Raji (cell line): Measurements from ENCODE around the gene UGT1A7.
"Not testable (repeated sequence)": the region's sequence is repeated elsewhere in the genome, so short reads cannot be mapped to it uniquely, and the experiment has no call there.

Experiments used
- POLR2A ChIP-seq: IDR thresholded peaks from 2 replicates; pipeline ENCODE4 v1.6.1; 2011; ENCODE audit warnings: low read depth, low read length, control low read depth; ENCODE audit not compliant: insufficient read depth

UGT1A7 gene

DNA sequence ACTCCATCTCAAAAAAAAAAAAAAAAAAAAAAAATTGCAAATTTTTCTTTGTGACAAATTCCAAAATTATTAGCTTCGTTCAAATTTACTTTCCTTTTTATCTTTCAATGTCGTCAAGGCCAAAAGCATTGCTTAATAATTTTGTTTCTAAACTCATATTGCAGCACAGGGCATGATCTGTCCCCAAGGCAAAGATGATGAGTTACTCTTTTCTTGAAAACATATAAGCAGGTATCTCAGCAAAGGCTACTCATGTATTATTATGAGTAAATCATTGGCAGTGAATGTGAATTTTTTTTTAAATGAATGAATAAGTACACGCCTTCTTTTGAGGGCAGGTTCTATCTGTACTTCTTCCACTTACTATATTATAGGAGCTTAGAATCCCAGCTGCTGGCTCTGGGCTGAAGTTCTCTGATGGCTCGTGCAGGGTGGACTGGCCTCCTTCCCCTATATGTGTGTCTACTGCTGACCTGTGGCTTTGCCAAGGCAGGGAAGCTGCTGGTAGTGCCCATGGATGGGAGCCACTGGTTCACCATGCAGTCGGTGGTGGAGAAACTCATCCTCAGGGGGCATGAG lies at the start of gene UGT1A7:
Gene UGT1A7 (plus strand): TSS at position 381 of the 579 bp plus-strand sequence. CDS start 37 bp downstream, at position 418.
- no peak for TF ChIP-seq POLR2A

DNA sequence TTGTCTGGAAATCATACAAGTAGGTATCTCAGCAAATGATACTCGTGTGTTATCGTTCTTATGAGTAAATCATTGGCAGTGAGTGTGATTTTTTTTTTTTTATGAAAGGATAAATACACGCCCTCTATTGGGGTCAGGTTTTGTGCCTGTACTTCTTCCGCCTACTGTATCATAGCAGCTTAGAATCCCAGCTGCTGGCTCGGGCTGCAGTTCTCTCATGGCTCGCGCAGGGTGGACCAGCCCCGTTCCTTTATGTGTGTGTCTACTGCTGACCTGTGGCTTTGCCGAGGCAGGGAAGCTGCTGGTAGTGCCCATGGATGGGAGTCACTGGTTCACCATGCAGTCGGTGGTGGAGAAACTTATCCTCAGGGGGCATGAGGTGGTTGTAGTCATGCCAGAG lies 45.4 kb upstream of the UGT1A7 start, which contains the start of gene UGT1A10:
Gene UGT1A10 (plus strand): TSS at position 143 of the 400 bp plus-strand sequence. CDS start 75 bp downstream, at position 218.
- not testable (repeated sequence) for TF ChIP-seq POLR2A

DNA sequence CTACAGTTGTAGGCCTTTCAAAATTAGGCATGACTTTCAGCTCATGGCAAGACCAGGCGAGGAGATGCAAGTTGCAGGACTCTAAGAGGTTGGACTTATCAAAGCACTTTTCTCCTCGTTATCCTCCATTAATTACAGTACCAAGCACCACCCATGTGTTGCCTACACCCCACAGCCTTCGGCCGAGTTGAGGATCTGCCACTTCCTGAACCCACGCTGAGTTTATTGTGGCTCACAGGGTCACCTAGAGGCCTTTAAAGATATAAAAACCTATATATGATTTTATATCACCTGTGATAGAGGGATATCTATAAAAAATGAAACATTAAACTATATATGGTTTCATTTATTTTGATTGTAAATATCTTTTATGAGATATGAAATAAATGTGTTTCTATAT lies 42.9 kb upstream of the UGT1A7 start:
- TF ChIP-seq POLR2A = no peak

DNA sequence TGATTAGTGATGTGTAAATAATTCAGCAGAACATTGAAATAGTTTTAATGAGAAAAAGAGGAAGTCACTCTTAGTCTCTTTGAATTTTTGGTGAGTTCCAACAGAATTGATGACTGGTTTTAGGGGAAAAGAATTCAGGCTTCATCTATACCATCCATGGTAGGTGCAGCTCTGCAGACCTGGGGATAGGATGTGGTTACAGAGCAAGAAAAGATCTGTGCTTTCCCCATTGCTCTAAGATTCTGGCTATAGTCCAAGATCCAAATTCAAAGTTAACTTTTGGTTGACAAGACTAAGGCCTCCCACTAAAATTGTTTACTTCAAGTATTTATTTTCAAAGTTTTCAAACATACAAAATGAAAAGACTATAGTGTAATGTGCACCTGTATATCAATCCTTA lies 41.8 kb upstream of the UGT1A7 start:
- no peak for TF ChIP-seq POLR2A

DNA sequence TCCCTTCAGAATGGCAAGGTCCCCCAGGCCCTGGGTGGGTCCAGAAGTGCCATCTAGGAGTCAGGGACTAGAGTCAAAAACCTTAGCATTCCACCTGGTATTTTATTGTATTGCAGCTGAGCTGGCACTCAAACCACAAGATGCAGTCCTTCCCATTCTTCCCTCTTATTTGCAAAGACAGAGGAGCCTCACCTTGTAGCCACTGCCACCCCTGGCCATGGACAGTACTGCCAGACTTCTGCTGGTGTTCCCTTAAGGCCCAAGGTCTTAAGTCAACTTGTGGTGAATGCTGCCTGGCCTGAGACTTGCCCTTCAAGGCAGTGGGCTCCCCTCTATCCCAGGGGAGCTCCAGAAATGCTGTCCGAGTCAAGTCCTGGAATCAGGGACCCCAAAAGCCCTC lies 38.6 kb upstream of the UGT1A7 start:
- TF ChIP-seq POLR2A = no peak

DNA sequence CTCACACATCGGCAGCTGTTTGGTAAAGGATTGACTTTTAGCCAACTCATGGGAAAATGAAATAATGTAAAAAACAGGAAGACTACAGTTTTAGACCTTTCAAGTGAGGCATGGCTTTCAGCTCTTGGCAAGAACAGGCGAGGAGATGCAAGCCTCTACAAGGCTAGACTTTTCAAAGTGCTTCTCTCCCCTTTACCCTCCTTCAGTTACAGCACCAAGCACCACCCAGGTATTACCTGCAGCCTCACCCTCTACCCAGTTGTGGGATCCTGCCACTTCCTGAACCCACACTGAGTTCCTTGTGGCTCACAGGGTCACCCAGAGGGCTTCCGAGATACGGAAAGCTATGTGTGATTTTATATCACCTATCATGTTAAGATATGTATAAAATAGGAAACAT lies 30.7 kb upstream of the UGT1A7 start:
- TF ChIP-seq POLR2A = no peak

DNA sequence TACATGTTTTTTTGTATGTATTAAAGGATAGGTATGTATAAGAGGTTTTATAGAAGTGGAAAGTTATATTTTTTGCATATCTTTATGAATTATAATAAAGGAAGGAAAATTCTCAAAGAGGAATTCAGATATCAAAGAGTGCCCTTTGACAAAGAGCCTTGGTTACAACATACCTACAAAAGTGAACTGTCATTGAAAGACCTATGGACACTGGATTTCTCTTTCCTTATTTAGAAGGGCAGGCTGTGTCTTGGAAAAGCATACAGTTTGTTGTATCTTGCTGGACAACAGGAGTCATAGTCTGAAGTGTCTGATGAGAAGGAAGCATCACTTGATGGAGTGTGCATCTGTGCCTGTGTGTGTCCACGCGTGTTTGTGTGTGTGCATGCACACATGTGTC lies 30.3 kb upstream of the UGT1A7 start:
- TF ChIP-seq POLR2A = no peak

DNA sequence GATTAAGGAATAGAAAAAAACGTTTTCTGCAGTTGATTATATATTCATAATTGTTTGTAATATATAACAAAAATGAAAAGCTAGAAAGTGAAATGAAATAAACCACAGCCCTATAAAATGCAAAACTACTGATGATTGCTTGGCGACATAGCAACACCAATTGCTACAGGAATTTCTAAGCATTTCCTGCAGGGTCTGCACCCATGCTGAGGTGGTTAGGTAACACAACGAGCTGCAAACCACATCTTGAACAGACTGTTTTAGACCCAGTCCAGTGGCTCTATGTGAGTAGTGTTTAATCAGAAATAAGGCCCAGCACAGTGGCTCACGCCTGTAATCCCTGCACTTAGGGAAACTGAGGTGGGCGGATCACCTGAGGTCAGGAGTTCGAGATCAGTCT lies 27.2 kb upstream of the UGT1A7 start:
- no peak for TF ChIP-seq POLR2A

DNA sequence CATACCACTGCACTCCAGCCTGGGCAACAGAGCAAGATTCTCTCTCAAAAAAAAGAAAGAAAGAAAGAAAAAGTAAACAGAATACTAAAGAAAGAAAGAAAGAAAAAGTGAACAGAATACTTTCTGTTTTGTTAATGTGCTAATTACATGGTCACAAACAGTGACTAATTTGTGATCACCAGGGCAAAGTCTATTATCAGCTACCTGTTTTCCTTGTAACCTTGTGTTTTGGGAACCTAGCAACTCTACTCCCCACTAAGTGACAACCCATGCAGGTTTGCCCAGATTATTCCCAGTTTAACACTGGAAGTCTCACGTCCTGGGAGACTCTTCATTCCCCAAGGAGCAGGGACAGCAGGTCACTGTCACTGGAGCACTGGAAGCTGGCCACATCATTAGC lies 26.7 kb upstream of the UGT1A7 start:
- TF ChIP-seq POLR2A = no peak

DNA sequence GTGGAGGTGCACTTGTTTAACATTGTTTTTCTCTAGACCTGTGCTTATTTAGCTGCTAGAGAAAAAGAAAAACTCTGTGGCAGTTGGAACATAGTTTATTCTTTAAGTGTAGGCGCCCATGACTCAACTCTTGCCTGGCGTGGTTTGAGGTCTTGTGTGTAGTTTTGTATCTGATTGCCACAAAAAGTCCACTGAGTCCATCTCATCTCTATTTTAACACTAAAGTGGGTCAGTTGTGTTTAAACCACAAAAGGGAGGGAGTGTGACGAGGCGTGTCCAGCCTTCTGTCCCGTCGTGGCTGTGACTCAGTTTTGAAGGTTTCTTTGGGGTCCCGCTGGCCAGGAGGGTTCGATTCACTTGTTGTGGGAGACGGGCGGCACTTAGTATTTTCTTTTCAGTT lies 25.3 kb upstream of the UGT1A7 start:
- no peak for TF ChIP-seq POLR2A

DNA sequence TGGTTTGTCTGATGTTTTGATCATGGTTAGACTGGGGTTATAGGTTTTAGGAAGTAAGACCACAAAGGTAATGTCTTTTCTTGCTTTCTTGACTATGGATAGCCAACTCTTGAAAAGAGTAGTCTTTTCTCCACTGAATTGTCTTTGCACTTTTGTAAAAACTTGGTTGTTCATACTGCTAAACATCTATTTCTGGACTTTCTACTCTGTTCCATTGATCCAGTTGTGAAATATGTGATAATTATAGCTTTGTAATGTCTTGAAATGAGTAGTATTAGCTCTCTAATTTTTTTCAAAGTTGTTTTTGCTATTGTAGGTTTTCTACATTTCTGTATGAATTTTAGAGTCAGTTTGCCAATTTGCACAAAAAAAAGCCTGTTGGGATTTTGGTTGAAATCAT lies 23.1 kb upstream of the UGT1A7 start:
- no peak for TF ChIP-seq POLR2A

DNA sequence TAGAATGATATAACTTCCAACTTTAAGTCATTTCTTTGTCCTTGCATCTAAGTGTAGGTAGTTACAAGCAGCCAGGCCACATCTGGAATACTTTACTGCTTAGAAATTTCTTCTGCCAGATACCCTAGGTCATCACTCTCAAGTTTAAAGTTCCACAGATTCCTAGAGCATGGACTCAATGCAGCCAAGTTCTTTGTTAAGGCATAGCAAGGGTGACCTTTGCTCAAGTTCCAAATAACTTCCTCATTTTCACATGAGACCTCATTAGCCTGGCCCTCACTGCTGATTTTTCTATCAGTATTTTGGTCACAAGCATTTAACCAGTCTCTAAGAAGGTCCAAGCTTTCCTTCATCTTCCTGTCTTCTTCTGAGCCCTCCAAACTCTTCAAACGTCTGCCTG lies 17.8 kb upstream of the UGT1A7 start:
- TF ChIP-seq POLR2A = no peak

DNA sequence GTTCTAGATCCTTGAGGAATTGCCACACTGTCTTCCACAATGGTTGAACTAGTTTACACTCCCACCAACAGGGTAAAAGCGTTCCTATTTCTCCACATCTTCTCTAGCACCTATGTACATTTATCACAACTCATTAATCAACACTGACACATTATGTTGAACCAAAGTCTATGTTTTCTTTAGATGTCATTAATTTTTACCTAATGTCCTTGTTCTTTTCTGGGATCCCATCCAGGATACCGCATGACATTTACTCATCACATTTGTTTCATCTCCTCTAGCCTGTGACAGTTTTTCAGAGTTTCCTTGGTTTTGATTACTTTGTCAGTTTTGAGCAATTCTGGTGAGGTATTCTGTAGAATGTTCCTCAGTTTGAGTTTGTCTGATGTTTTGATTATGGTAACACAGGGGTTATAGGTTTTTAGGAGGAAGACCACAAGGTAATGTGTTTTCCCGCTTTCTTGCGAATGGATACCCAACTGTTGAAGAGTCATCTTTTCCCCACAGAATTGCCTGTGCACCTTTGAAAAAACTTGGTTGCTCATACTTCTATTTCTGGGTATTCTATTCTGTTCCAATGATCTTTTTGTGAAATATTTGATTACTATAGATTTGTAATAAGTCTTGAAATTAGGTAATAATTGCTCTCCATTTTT lies 13.0 kb upstream of the UGT1A7 start:
- no peak for TF ChIP-seq POLR2A

DNA sequence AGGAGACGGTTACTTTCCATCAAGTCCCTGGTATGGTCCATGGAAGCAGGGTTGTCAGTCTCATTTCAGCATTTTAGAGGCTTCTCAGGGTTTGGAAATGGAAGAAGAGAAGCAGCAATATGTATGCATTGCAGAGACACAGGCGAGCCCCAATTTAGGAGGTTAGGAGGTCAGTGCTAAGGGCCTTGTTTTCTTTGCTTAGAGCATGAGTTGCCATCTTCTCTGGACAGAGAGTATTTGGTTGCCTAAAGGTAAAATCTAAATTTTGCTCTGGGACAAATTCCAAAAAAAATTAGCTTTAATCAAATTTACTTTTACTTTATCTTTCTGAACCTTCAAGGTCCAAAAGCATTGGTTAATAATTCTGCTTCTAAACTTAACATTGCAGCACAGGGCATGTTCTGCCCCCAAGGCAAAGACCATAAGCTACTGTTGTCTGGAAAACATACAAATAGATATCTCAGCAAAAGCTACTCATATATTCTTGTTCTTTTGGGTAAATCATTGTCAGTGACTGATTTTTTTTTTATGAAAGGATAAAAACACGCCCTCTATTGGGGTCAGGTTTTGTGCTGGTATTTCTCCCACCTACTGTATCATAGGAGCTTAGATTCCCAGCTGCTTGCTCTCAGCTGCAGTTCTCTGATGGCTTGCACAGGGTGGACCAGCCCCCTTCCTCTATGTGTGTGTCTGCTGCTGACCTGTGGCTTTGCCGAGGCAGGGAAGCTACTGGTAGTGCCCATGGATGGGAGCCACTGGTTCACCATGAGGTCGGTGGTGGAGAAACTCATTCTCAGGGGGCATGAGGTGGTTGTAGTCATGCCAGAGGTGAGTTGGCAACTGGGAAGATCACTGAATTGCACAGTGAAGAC lies 10.2 kb upstream of the UGT1A7 start, which contains the start of gene UGT1A9:
Gene UGT1A9 (plus strand): TSS at position 609 of the 872 bp plus-strand sequence. CDS start 37 bp downstream, at position 646.
- TF ChIP-seq POLR2A = no peak

DNA sequence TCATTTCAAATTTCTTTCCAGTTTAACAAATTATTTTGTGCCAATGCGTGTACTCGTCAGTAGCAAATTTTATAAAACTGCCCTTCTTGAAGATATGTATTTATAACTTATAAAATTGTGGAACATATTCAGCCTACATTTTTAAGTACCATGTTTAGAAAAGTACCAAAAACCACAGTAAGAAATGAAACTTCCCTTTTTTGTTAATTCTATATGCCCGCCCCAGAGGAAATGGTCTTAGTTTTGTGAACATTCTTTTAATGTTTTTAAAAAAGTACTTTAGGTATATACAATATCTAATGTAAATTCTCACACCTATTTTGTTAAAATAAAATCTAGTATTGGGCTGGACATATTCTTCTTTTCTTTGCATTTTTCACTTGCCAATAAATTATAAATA lies 8.8 kb upstream of the UGT1A7 start:
- TF ChIP-seq POLR2A = no peak

DNA sequence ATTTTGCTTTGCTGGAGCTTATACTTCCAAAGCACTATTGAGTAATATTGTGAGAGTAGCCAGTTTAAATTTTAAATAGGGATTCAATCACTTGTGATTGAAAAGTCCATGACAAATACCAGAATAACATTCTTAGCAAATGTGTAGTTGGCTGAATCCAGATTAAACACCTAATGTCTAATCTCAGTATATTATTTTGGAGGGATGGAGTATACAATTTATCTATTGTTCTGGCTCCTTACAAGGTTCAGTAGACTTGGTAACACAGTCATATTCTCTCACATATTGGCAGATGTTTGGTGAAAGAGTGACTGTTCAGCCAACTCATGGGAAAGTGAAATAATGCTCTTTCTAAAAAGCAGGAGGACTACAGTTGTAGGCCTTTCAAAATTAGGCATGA lies 7.8 kb upstream of the UGT1A7 start:
- no peak for TF ChIP-seq POLR2A
